HEK293 (cell line): ENCODE results near the gene PTPN3.

Experiments
- CTCF ChIP-seq: fragments of 450-650 bp; formaldehyde crosslinking; IDR thresholded peaks from 2 replicates; pipeline ENCODE4 v1.5.1; 2016; ENCODE audit warnings: missing biosample characterization, missing genetic modification characterization
- MEIS1 ChIP-seq: sonication (generic); formaldehyde crosslinking; IDR thresholded peaks from 2 replicates; pipeline ENCODE4 v1.8.1; 2022; ENCODE audit warnings: missing genetic modification reagents, mild to moderate bottlenecking, borderline replicate concordance
- SP7 ChIP-seq: fragments of 450-650 bp; formaldehyde crosslinking; IDR thresholded peaks from 2 replicates; pipeline ENCODE4 v1.5.1; 2016; ENCODE audit warnings: missing biosample characterization, missing genetic modification characterization
- TCF7L2 ChIP-seq: IDR thresholded peaks from 2 replicates; pipeline ENCODE4 v1.6.1; 2011; ENCODE audit warnings: low read depth, mild to moderate bottlenecking, inconsistent platforms, low read length, moderate library complexity, borderline replicate concordance
- ZBTB44 ChIP-seq: fragments of 450-650 bp; IDR thresholded peaks from 2 replicates; pipeline ENCODE4 v1.5.1; 2018; ENCODE audit warnings: missing biosample characterization, mild to moderate bottlenecking, missing genetic modification characterization
- ZNF274 ChIP-seq, 2 experiments: fragments of 200-500 bp in 1 of 2; fragments of 450-650 bp in 1 of 2; sonication (Bioruptor generic) in 1 of 2; formaldehyde crosslinking in 1 of 2; IDR thresholded peaks; 2 replicates each; pipeline versions ENCODE4 v1.5.1 to v1.6.1; 2014 to 2016; ENCODE audit warnings: borderline replicate concordance in 1 of 2, inconsistent platforms in 1 of 2, low read length in 1 of 2, missing biosample characterization in 1 of 2, missing genetic modification characterization in 1 of 2
- ZNF354C ChIP-seq: fragments of 450-650 bp; formaldehyde crosslinking; IDR thresholded peaks from 2 replicates; pipeline ENCODE4 v1.5.1; 2016; ENCODE audit warnings: missing biosample characterization, missing genetic modification characterization, low read depth, borderline replicate concordance
- ZNF639 ChIP-seq: fragments of 450-650 bp; formaldehyde crosslinking; IDR thresholded peaks from 2 replicates; pipeline ENCODE4 v1.5.1; 2016; ENCODE audit warnings: missing biosample characterization, missing genetic modification characterization

- TF ChIP-seq CTCF (tag by site-specific recombination) (no peak), ZNF639 (tag by site-specific recombination) (no peak), SP7 (tag by site-specific recombination) (no peak), TCF7L2 (no peak), MEIS1 (CRISPR knock-in tag) (no peak), ZNF274 (IDR thresholded peaks at IDR 0.05; ENCODE audit: low read length) (no peak), ZNF274 (tag by site-specific recombination; IDR thresholded peaks at IDR 0.05; ENCODE audit: borderline replicate concordance) (no peak), ZBTB44 (tag by site-specific recombination) (no peak), ZNF354C (tag by site-specific recombination) (no peak)
These were observed 24.0 kb upstream of the PTPN3 start for GRCh38 chr9:109522106-109522505.
